MG63 (cell line): Measurements from ENCODE around the gene ZCCHC3. TPM values are rescaled to one million over a fixed set of nuclear protein-coding genes. Genes with fewer than 3 reads are reported as not detected.

ENCODE experiments used
- DNase-seq: peaks from one replicate; pipeline ENCODE4 v3.0.0-alpha.2; 2020
- H3K27me3 ChIP-seq: fragments of 250-450 bp; sonication (Bioruptor Pico); 2 replicates; pipeline ENCODE4 v1.5.1; 2020; ENCODE audit warnings: mild to moderate bottlenecking, moderate library complexity
- H3K36me3 ChIP-seq: fragments of 250-450 bp; sonication (Bioruptor Pico); 2 replicates; pipeline ENCODE4 v1.5.1; 2020; ENCODE audit warnings: mild to moderate bottlenecking, moderate library complexity
- H3K4me3 ChIP-seq: fragments of 250-450 bp; sonication (Bioruptor Pico); 2 replicates; pipeline ENCODE4 v1.5.1; 2020; ENCODE audit warnings: mild to moderate bottlenecking, moderate library complexity
- H3K9me3 ChIP-seq: fragments of 250-450 bp; sonication (Bioruptor Pico); 2 replicates; pipeline ENCODE4 v1.5.1; 2020; ENCODE audit warnings: mild to moderate bottlenecking, moderate library complexity
- total RNA-seq: library from RNA; depleted of rRNA; stranded (reverse); fragments of >200 nt; shearing (Covaris generic); gene quantifications from 2 replicates; pipeline ENCODE4 v1.2.3, GENCODE V29; 2014; ENCODE audit warnings: low replicate concordance

Gene ZCCHC3
- total RNA-seq, 1 experiment from 2014 or later = 13.5 TPM

DNA sequence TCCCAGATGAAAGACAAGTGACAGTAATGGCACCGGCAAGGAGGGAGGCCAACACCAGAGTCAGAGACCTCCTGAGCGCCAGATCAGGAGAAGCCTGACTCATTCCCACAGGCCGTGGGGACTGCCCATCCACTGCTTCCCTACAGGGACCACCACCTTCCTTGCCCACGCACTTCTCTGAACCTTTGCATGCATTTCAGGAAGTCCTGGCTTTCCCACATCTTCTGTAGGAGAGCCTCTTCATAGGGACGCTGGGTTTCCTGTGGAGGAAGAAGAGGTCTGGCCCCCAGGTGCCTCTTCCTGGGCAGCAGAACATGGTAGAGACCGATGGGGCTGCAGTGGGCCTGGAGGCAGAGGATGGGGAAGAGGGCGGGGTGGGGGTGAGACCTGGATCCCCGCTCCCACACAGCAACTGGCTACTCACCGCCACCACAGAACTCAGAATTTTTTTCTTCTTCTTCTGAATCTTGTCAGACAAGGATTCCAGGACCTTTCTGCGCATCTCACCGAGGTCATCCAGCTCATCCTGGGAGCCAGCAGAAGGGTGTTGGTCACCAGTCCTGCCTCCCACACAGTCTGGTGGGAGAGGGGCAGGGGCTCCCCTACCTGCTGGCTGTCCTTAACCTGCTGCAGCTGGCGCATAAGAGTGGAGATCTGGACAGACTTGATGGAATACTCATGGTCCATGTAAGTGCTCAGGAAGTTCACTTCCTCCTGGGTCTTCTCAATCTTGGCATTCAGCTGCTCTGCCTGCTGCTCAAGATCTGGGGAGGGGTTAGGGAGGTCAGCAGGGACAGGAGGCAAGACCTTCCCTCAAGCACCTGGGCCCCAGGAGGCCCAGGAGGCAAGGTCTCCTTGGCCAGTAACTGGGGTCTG lies 20.5 kb upstream of the ZCCHC3 start:
- H3K4me3 ChIP-seq = no peak overlapping the region
- no peaks in the 10 kb centered on the region for H3K27me3 ChIP-seq
- no peak for DNase-seq
- H3K9me3 ChIP-seq = no peaks in the 10 kb centered on the region
- H3K36me3 ChIP-seq = no peaks in the 10 kb centered on the region

DNA sequence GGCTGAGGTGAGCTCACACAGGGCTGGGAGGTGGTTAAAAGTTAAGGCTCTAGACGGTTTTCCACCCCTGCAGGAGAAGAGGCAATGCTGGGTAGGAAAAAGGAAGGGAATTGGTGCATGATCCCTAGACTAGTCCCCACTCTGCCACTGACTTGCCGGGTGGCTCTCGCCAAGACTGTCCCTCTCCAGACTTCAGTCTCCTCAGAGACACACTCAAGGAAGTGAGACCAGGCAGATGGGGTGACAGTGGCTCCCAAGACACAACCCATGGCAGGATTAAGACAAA lies 19.9 kb upstream of the ZCCHC3 start:
- H3K36me3 ChIP-seq = no peaks in the 10 kb centered on the region
- no peak for DNase-seq
- H3K4me3 ChIP-seq = no peak overlapping the region
- H3K9me3 ChIP-seq = no peaks in the 10 kb centered on the region
- no peaks in the 10 kb centered on the region for H3K27me3 ChIP-seq

DNA sequence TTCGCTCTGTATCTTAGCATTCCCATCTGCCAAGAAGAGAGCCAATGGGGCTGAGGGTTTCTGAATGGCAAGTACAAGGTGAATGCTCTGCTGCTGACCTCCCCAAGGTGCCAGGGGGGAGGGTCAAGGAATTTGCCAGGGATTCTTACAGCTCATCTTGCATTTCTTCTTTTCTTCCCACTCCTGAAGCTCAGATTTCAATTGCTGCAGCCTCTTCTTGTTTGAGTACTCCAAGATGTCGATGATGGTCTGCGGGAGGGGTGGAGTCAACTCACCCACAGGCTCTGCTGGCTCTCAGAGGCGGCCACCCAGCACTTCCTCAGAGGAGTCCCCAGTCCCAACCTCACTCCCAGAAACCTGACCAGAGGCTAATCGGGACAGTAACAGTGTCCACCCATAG lies 19.2 kb upstream of the ZCCHC3 start:
- H3K9me3 ChIP-seq = no peaks in the 10 kb centered on the region
- no peaks in the 10 kb centered on the region for H3K36me3 ChIP-seq
- no peak for DNase-seq
- no peaks in the 10 kb centered on the region for H3K27me3 ChIP-seq
- H3K4me3 ChIP-seq = no peak overlapping the region

DNA sequence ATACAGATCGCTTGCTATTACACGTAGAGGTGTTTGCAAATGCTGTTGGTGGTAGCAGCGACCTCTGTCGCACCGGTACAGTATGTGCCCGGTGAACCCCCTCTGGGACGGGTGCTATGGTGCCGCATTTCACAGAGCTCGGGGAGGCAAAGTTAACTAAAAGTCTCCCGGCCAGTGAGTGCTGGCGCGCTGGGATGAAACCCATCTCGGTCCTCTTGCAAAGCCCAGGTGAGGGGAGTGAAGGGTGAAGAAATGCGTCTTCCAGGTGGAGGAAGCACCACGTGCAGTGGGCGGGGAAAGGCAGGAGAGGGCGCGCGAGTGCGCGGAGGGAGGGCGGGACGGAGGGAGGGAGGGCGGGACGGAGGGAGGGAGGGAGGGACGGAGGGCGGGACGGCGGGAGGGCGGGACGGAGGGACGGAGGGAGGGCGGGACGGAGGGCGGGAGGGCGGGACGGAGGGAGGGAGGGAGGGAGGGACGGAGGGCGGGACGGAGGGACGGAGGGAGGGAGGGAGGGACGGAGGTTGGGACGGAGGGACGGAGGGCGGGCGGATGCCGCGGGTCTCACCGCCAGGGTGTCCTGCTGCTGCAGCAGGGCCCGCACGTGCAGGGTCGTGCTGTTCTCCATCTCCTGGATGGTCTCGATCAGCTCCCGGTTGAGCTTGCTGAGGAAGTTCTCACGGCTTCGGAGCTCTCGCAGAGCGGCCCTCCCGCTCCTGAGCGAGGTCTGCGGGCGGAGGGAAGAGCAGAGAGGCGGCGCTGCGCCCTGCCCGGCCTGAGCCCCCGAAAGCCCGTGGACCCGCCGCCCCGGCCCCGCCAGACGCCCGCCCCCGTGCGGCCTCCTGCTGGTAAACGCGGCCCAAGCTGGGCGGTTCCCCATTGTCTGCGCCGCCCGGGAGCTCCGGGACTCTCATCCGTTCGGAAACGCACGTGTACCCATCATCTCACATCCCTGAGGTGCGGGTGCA lies 18.5 kb upstream of the ZCCHC3 start:
- H3K9me3 ChIP-seq = no peaks in the 10 kb centered on the region
- no peaks in the 10 kb centered on the region for H3K27me3 ChIP-seq
- DNase-seq = no peak
- H3K36me3 ChIP-seq = no peaks in the 10 kb centered on the region
- no peak overlapping the region for H3K4me3 ChIP-seq

DNA sequence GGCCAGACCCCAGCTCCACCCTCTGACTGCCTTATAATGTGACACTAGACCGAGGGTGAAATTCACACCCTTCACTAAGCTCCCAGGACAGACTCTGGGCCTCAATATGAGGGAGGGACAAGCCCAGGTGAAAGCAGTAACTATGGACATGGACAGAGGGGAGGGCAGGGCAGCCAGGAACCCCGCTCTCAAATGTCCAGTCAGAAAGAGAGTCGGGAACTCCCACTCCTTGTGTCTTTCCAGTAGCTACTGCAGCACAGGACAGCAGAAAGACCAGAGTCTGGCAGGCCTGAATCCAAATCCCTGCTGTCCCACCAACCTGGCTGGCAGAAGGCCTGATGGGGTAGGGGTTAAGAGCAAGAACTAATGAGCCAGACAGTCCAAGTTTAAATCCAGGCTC lies 13.2 kb upstream of the ZCCHC3 start:
- H3K4me3 ChIP-seq = no peak overlapping the region
- DNase-seq = no peak
- no peaks in the 10 kb centered on the region for H3K9me3 ChIP-seq
- H3K36me3 ChIP-seq = no peaks in the 10 kb centered on the region
- no peaks in the 10 kb centered on the region for H3K27me3 ChIP-seq

DNA sequence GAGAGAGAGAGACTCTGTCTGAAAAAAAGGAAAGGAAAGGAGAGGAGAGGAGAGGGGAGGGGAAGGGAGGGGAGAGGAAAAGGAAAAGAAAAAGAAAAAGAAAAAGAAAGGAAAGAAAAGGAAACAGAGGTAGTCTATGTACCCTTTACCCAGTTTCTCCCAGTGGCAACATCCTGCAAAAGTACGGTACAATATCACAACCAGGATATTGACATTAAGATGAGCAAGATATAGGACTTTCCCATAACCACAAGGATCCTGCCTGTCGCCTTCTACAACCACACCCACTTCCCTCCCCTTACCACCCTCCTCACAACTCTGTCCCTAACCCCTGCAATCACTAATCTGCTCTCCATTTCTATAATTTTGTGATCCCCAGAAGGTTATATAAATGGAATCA lies 10.9 kb upstream of the ZCCHC3 start:
- no peak overlapping the region for H3K4me3 ChIP-seq
- H3K27me3 ChIP-seq = no peaks in the 10 kb centered on the region
- no peaks in the 10 kb centered on the region for H3K36me3 ChIP-seq
- no peaks in the 10 kb centered on the region for H3K9me3 ChIP-seq
- DNase-seq = no peak

DNA sequence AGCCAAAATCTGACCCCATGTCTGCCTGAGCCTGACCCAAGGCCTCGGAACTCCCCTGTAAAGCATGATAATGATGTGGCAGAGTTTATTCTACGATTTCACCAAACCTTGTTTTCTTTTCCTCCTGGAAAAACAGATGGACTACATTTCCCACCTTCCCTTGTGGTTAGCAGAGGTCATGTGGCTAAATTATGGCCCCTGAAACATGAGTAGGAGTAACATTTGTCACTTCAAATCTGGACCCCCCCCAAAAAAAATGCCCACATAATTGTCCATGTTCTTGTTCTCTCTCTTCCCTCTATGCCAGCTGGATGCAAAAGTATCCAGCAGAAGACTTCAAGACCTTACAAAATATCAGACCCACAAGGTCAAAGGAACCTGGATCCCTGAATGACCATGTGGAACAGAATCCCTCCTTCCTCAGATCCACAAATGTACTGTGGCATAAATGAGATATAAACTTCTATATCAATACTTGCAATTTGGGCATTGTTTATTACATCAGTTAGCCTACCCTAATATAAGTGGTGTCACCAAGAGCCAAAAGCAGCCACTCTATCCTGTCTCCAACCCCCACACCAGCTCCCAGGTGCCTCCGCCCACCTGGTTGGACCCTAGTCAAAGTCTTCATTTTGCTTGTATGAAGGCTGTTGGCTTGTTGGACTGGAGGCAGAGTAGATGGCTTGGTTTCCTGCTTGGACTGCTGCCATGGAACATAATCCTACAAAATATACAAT lies 8.2 kb upstream of the ZCCHC3 start:
- Histone ChIP-seq H3K9me3 (no peaks in the 10 kb centered on the region), H3K36me3 (no peaks in the 10 kb centered on the region), H3K4me3 (no peak overlapping the region), H3K27me3 (no peaks in the 10 kb centered on the region)
- no peak for DNase-seq

DNA sequence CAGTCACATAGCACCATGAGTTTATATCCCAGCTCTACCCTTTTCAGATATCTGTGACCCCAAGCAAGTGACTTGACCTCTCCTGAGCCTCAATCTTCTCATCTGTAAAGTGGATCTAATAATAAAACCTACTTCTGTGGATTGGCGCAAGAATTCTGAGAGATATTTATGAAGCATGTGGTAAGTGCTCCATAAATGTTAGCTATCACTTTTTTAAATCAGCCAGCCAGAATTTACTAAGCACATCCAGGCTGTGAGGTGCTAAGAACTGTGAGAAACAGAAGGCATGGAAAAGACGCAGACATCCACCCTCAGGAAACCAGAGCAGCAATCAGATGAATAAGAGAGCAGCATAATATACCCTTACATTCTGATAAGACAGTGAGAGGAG lies 7.7 kb upstream of the ZCCHC3 start:
- no peaks in the 10 kb centered on the region for H3K9me3 ChIP-seq
- no peaks in the 10 kb centered on the region for H3K27me3 ChIP-seq
- H3K4me3 ChIP-seq = peak overlapping the region; percentile 62
- DNase-seq = no peak
- no peaks in the 10 kb centered on the region for H3K36me3 ChIP-seq

DNA sequence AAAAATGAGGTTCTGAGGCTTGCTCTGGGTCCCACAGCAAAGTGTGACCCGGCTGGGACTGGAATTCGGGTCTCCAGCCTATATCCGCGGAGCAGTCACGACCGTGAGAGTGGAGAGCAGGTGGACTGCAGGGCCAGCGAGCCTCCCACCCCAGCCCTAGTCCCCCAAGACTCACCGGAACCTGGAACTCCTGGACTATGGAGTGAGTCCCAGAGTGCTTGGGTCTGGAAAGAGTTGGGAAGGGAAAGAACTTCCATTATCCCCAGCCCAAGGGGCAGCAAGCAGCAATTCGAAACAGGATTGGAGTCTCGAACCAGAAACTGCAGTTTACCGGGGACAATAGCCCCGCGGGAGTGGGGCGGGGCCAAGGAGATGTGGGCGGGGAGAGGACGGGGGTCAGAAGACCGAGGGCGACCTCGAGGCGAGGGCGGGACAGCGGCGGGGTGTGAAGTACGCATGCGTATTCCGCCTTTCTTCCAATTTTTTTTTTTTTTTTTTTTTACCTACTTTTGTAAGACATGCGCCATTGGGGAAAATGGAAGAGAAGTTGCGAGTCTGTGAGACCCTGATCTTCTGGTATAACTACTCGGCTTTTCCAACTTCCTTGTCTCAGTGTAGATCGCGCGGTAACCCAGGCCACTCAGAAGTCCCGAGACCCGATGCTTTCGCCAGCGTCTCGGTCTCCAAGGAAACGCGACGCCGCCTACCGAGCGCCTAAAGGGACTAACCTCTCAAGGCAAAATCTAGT lies 7.1 kb upstream of the ZCCHC3 start, which contains the start of gene C20orf96:
Gene C20orf96, minus strand, starts transcription at position 667 of the 748 bp plus-strand sequence. Its CDS starts 140 bp downstream, at position 527.
- Histone ChIP-seq H3K27me3 (no peaks in the 10 kb centered on the region), H3K36me3 (no peaks in the 10 kb centered on the region), H3K4me3 (peak within 1 kb of the TSS; percentile 62), H3K9me3 (no peaks in the 10 kb centered on the region)
- peak; percentile 88 for DNase-seq

DNA sequence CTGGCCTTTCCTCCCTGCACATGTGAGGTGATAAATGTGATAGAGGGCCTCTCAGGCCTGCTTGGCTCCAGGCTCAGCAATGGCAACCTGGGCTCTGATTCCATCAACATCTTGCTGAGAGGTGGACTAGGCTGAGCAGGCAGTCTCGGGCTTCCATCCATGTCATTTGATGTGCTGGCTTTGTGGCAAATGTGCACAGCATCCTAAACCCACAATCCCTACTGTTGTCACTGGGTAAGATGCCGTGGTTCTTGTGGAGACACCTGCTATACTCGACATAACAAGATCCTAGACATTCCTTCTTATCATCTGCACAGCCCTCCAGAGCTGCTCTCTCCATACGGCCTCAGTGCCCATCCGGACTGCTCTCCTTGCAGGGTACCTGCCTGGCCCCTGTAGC lies 2.8 kb upstream of the ZCCHC3 start:
- DNase-seq = no peak
- H3K4me3 ChIP-seq = no peak overlapping the region
- H3K36me3 ChIP-seq = no peaks in the 10 kb centered on the region; the same call in none of the 2 replicates
- no peaks in the 10 kb centered on the region for H3K27me3 ChIP-seq
- H3K9me3 ChIP-seq = no peaks in the 10 kb centered on the region

DNA sequence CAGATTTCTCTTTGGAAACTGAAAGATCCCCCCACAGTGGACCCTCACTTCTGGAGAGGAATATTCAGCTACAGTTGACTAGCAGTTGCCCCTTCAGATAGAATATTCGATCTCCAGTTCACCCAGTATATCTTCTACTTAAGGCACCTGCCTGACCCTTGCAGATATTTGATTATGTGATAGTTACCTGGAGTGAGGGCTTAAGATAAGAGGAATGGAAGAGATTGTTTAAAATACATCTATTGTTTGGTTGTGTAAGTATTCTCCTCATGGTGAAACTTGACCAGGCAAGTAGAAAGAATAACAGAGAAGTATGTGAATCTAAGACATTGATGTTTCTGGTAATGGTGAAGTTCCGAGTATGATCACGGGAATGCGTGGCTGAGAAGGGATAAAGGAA lies 1.6 kb upstream of the ZCCHC3 start:
- peaks cover 7% of the 10 kb centered on the region for H3K36me3 ChIP-seq

DNA sequence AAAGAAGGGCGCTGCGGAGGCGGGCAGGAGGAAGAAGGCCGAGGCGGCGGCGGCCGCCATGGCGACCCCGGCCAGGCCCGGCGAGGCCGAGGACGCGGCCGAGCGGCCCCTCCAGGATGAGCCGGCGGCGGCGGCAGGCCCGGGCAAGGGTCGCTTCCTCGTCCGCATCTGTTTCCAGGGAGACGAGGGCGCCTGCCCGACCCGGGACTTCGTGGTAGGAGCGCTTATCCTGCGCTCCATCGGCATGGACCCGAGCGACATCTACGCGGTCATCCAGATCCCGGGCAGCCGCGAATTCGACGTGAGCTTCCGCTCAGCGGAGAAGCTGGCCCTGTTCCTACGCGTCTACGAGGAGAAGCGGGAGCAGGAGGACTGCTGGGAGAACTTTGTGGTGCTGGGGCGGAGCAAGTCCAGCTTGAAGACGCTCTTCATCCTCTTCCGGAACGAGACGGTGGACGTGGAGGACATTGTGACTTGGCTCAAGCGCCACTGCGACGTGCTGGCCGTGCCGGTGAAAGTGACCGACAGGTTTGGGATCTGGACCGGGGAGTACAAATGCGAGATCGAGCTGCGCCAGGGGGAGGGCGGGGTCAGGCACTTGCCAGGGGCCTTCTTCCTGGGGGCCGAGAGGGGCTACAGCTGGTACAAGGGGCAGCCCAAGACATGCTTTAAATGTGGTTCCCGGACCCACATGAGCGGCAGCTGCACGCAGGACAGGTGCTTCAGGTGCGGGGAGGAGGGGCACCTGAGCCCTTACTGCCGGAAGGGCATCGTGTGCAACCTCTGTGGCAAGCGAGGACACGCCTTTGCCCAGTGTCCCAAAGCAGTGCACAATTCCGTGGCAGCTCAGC lies 780 bp downstream of the ZCCHC3 start:
- Histone ChIP-seq H3K4me3 (peak overlapping the region; percentile 65), H3K36me3 (peaks cover 7% of the 10 kb centered on the region), H3K27me3 (no peaks in the 10 kb centered on the region), H3K9me3 (no peaks in the 10 kb centered on the region)
- DNase-seq = peak; percentile 73

More for the DNA sequence above, 1.6 kb upstream of the ZCCHC3 start:
- Histone ChIP-seq H3K27me3 (no peaks in the 10 kb centered on the region), H3K9me3 (no peaks in the 10 kb centered on the region), H3K4me3 (no peak overlapping the region)
- DNase-seq = no peak

DNA sequence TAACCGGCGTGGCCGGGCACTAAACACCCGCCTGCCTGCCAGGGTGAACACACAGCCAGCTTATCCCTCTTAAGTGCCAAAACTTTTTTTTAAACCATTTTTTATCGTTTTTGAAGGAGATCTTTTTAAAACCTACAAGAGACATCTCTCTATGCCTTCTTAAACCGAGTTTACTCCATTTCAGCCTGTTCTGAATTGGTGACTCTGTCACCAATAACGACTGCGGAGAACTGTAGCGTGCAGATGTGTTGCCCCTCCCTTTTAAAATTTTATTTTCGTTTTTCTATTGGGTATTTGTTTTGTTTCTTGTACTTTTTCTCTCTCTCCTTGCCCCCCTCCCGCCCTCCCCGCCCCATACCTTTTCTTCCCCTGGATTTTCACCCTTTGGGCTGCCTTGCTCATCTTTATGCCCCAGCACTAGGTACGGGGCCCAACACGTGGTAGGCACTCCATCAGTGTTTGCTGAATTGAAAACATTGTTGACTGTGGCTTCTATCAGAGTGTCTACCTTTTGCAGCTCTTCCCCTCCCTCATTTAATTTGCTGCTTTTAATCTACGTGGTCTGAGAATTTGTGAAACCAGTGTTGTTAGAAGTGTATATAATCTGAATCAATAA lies 1.5 kb downstream of the ZCCHC3 start:
- DNase-seq = no peak
- Histone ChIP-seq H3K36me3 (peaks cover 7% of the 10 kb centered on the region), H3K4me3 (peak overlapping the region; percentile 65), H3K27me3 (no peaks in the 10 kb centered on the region), H3K9me3 (no peaks in the 10 kb centered on the region)

DNA sequence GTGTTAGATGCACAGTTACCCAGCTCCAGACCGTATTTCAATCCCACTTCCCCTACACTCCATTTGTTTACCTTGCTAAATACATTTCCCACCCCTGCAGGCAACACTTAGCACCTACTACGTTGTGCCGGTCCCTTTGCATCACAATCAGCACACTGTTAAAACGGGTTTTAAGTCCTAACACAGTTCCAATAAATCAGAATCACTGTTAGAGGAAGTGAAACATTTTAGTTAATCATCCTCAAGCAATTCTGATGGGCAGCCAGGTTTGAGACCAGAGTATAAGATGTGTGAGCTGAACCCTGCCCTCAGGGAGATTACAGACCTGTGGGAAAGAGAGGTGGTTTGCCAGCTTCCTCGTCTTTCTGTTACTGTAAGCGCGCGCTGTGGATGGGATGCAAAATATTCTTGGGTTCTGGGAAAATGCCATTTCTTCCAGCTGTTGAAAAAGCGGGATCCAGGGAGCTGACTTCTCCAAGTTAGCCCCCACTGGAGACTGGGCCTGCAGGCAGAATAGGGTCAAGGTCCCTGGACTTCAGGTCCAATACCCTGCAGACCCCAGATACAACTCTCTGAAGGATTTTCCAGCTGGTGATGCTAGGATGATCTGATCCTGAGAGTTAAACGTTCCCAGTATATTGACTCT lies 3.1 kb downstream of the ZCCHC3 start:
- Histone ChIP-seq H3K9me3 (no peaks in the 10 kb centered on the region), H3K36me3 (peaks cover 7% of the 10 kb centered on the region), H3K27me3 (no peaks in the 10 kb centered on the region), H3K4me3 (no peak overlapping the region)
- DNase-seq = no peak
